GM21390 (cell line): Measurements from ENCODE around the gene RPL13.

ENCODE experiments used
- ATAC-seq: cut with Tn5 transposase; IDR thresholded peaks from one replicate; pipeline ENCODE4 v1.9.1; 2021; ENCODE audit not compliant: unreplicated experiment

RPL13 gene

DNA sequence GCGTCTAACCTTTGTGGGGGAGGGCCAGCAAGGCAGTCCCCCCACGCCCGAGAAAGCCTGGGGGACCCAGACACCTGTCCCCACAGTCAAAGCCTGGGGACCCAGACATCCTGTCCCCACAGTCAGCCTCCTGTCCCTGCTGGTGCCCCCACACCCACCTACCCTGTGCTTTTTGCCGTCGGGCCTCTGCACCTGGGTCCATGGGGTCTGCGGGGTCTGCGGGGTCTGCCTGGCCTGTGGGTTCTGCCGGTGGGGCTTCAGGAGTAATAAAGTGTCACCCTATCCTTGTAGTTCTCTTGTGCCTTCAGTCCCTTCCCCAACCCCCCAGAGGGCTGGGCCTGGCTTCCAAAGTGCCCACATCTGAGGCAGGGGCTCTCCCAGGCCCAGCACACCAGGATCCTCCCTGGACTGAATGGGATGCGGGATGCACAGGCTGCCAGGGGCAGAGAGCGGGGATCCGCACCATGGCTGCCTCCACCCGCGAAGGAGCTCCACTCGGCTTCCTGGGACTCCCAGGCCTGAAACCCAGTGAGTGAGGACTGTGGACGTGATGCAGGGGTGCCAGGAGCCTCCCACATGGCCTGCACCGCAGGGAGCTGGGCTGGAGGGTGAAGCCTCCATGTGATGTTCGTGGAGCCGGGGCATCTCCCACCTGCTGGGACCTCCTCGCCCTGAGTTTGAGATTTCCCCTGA is 36.6 kb downstream of the RPL13 start:
- no peak for ATAC-seq

DNA sequence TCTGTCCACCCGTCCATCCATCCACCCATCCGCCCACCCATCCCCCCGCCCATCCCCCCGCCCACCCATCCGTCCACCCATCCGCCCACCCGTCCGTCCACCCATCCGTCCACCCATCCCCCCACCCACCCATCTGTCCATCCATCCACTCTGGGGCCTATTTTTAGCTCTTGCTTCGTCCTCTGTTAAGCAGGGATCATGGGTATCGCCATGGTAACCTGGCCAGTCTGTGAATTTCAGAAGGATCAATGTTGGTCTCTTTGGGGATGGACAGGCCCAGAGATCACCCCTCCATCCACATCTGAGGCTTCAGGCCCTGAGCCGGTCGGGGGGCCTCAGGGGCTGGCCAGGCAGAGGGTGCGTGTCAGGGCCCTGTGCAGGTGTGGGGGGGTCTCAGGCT is 37.7 kb downstream of the RPL13 start:
- ATAC-seq, result no peak

DNA sequence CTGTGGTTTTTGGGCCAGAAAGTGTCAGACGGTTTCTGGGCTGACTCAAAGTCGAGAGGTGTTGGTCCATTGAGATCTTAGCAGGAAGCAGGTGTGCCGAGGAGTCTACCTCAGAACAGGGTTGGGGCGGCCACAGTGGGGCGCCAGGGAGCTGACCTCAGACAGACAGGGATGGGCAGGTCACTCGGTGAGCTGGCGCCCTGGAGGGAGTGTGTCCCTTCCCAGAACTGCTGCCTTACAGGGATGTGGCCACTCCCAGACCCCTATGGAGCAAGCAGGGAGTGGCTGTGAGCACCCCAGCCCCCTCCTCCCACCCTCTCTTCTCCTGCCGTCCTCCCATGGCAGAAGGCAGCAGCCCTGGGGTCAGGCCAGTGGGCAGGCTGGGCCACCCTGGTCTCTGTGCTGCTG is 39.0 kb downstream of the RPL13 start:
- ATAC-seq, result no peak

DNA sequence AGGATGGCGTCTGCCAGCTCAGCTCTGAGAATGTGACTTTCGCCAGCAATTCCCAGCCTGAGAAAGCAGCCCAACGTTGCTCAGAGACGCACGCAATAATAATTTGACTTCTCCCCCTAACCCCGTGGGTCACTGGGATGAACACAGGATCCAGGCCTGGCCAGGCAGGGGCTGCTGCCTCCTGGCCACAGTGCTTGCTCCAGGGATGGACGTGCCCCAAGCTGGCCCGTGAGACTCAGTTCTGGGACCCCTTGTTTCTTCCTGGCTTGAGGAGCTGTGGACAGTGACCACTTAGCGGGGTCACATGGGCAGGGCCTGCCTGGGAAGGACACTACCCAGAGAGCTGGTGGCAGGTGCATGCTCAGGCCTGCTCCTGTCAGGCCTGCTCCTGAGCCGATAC is 39.4 kb downstream of the RPL13 start:
- ATAC-seq, result no peak

DNA sequence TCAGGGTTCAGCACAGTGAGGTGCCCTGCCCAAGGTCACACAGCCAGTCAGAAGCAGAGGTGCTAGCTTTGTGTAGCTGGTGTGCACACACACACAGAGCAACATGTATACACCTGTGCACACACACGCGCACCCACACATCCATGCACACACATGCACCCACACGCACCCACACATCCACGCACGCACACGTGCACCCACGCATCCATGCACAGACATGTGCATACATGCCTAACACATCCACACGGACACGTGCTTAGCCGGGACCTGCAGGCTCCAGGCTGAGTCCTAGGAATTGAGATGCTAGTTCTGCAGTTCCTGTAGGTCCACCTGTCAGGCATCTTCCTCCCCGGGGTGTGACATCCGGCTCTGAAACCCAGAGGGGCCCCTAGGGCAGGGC is 39.9 kb downstream of the RPL13 start:
- ATAC-seq, result no peak

DNA sequence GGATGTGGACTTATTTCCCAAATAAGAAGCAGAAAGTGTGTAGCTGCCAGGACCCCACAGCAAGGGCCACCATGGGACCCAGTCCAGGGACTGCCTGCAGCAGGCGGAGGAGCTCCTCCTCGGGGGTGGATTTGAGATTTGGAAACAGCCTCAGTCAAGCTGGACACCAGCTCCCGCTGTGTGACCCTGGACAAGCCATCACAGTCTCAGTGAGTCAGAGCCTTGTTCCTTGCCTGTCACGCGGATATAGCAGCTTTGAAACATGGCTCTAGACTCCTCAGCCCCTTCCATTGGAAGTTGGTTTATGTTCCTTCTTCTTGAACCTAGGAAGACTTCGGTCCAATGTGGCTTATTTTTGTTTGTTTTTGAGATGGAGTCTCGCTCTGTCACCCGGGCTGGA is 40.5 kb downstream of the RPL13 start:
- ATAC-seq, result no peak

DNA sequence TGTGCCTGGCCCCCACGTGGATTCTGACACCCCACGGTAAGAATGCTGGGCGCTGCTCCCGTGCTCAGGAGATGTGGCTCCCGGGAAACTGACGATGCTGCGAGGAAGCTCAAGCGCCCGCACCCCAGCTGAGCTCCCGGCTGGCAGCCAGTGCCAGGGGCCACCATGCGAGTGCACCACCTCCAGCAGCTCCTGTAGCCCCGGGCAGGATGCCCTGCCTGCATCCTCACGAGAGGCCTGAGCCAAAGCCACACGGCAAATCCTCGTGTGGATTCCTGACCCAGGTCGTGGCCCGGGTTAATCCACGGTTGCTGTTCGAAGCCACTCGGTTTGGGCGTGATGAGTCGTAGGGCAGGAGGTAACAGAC is 41.4 kb downstream of the RPL13 start:
- ATAC-seq, result no peak

DNA sequence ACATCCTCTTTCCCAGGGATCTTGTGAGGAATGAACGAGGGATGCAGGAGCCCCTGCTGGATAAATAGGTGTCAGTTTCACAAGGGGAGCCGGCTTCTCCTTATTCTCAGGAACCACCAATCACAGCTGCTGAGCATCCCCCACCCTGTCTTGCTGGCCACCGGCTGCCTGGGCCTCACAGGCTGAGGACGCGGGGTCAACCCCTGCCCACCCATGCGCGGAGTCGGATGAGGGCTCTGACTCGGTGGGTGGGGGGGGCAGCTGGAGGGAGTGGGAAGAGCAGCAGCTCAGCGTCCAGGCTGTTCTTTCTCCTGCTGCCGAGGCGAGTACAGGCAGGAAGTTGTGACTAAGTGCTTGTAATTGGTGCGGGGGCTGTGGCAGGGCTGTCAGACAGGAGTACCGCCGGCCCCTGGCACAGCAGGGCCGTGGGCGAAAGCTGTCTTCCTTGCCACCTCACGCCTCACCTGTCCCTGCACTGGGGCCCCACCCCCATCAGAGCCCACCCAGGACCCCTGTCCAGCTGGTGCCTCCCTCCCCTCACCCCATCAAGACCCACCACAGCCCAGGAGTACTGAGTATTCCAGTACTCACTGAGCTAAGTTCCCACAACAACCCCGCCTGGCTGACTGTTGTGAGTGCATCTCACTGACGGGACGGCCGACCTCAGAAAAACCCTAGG is 41.9 kb downstream of the RPL13 start:
- ATAC-seq, result no peak

DNA sequence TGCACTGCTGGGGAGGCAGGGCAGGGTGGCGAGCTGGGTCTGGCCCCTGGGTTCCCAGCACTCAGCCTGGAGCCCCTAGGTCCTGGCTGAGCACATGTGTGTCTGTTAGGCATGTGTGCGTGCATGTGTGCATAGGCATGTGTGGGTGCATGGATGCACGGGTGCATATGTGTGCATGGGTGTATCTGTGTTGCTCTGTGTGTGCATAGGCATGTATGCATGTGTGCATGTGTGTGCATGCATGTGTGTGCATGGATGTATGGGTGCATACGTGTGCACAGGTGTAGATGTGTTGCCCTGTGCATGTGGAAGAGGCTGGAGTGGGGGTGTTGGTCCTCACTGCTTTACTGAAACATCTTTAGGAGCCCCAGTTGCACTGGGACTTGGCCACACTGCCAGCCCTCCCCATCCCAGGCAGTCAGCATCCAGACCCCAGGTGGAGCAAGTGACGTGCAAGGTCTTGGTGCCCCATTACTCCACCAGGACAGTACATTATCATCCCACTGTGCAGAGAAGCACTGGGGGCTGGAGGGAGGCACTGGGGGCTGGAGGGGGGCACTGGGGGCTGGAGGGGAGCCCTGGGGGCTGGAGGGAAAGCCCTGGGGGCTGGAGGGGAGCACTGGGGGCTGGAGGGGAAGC is 42.6 kb downstream of the RPL13 start:
- ATAC-seq, result no peak

DNA sequence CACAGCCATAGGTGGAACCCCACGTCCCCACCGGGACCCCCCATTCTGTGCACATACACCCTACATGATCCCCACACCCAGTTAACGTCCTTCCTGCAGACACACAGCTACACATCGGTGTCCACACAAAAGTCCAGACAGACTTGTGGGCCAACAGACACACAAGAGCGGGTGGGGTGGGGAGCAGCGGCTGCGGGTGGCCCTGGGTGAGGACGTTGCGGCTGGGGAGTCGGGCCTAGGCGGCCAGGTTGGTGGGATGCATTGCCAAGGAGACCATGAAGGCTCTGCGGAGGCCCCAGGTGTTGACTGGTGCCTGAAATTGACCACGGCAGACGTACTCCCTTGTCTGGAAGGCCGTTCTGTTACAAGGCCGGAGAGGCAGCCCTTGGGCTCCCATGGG is 44.3 kb downstream of the RPL13 start:
- ATAC-seq, result no peak

DNA sequence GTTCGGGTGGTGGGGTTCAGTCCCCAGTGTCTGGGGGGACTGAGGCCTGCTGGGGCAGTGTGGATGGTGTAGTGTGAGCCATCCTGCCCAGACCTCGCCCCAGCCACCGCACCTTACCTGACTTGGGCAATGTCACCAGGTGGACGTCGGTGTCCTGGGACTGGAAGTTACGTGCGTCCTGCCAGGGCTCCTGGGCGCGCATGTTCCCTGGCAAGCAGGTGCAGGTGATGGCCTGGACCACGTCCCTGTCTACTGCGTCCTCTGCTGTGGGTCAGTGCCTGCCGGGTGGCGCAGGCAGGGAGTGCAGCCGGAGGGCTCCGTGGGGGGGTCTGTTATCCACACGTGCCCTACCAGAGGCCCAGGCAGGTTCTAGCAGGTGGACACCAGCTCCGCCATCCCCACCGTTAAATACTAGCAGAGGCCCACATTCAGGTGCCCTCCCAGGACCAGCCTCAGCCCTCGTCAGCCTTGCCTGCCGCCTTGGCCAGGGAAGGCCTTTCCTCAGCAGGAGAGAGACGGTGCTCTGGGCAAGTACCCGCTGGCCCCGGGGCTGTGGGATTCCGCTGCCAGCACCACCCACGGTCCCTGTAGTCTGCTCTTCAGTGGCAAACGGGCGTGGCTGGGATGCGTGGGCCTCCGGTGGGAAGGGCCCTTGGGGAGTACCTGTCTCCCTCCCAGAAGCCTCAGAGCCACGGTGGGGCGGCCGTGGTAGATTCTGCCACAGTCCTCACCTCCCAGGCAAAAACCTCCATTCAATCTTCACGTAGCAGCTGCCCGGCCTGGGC is 44.9 kb downstream of the RPL13 start:
- ATAC-seq, result no peak

DNA sequence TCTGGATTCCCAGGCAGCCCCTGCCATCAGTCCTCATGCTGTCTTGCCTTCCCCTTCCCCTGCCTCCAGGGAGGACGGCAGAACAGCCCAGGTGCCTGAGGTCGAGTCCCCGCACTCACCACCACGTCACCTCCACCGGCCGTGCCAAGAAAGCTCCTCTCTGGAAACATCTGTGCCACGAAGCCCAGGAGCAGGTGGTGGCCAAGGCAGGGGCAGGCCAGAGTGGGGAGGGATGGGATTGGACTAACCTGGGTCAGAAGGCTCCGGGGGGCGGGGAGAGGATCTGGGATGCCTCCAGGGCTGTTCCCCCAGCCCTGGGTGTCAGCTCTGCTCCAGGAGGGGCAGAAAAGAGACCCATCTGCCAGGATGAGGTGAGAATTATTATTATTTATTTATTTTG is 45.5 kb downstream of the RPL13 start:
- no peak for ATAC-seq

DNA sequence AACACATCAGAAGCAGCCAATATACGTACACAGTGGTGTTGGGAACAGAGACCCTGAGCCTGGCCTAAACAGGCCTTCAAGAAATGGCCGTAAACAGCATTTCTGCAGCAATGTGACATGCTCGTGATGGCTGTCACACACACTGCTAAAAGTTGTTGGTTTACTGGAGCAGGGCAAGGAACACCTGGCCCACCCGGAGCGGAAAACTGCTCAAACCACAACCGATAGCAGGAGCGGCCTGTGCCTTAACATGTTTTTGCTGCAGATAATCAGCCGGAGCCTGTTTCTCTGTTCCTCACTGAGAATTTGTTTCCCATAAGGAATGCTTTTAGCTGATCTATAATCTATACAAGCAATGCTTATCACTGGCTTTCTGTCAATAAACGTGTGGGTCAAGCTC is 47.0 kb downstream of the RPL13 start:
- no peak for ATAC-seq

DNA sequence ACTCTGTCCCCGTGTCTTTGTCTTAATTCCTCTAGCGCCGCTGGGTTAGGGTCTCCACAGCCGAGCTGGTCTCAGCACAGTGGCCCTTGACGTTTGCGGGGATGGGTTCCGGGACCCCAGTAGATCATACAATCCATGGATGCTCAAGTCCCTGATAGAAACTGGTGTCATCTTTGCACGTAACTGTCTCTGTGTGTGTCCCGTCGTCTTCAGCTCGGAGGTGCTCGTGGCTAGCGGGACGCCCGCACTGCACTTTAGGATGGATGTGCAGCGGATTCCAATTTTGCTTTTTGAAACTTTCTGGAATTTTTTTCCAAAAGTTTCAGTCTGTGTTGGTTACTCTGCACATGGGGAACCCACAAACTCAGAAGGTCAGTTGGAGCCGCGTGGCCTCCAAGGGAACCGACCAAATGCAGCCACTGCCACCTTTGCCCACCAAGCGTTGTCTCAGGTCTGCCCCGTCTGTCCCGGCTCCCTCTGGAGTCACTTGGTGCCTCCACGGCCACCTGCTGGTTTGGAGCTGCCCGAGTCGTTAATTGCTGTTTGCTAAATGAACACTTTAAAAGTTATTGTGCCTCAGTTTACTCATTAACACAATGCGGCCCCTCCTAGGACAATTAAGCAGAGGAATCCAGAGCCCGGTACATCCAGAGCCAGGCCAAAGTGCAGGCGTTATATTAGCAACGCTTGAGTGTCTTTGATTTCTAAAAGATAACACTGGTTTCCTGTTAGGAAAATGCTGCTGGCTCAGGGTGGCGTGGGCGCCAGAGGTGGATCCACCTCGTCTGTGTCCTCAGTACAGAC is 47.7 kb downstream of the RPL13 start:
- no peak for ATAC-seq

DNA sequence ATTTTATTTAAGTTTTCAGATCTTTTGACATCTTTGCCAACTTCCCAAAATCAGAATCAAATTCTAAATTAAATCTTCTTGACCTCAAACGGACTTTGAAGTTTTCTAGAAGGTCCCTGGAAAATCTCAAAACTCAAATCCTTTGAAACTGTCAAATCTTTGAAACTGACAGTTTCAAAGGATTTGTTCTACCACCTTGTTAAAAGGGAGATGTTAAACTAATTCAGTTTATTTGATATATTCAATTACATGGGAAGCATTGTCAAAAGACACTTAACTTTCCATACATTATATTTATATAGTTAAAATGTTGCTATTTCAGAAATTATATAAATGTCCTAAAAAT is 49.6 kb downstream of the RPL13 start:
- ATAC-seq, result no peak

DNA sequence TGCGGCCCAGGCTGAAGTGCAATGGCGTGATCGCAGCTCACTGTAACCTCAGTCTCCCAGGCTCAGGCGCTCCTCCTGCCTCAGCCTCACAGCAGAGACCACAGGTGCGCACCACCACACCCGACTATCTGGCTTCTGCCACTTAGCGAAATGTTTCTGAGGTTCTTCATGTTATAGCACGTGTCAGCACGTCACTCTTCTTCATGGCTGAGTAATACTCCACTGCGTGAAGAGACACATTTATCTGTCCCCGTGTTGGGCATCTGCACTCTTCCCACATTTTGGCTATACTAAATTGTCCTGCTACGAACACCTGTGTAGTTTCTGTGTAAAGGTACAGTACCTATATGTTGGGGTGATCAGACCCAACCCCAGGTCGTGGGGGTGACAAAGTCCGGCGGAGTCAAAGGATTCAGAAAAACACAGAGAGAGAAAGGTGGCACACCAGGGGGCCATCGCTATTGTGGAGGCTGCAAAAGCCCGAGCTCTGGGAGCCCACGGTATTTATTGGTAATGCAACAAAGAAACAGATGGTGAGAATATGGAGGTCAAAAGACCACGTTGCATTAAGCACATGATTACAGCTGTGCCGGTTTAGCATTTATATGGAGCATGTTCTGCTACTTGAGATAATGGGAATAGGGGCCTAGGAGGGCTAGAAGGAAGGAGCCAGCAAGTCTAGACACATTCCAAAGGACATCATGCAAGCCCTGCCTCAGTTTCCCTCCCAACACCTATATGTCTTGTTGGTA is 52.1 kb downstream of the RPL13 start:
- no peak for ATAC-seq

DNA sequence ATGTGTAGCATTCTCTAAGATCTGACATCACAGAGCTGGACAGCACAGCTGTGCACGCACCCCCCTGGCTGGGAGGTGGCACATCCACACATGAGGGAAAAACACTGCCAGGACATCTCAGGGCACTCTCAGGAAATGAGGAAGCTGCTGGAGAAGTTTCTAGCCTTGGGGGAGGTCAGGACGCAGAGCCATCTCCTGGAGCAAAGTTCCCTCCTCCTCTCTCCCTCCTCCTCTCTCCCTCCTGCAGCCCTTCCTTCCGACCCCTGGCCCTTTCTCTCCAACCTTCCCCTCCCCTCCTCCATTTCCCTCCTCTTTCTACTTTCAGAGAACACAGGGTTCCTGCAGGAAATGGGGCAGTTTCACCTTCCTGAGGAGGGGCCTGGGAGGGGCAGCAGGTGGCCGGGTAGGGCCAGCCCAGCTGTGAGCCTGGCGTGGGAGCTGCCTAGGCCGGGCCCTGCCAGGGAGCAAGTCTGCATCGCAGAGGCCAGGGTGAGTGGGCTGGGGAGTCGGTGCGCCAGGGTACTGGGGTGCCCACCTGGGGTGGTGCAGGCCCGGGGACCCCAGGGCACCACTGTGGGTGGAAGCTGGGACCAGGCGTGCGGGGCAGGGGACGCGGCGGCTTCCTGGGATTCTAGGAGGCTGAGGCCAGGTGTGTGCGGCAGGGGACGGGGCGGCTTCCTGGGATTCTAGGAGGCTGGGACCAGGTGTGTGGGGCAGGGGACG is 52.9 kb downstream of the RPL13 start, which contains the start of gene DPEP1:
Gene DPEP1, plus strand, starts transcription at position 412 of the 723 bp plus-strand sequence. CDS start 16,769 bp downstream, outside the sequence.
- no peak for ATAC-seq

DNA sequence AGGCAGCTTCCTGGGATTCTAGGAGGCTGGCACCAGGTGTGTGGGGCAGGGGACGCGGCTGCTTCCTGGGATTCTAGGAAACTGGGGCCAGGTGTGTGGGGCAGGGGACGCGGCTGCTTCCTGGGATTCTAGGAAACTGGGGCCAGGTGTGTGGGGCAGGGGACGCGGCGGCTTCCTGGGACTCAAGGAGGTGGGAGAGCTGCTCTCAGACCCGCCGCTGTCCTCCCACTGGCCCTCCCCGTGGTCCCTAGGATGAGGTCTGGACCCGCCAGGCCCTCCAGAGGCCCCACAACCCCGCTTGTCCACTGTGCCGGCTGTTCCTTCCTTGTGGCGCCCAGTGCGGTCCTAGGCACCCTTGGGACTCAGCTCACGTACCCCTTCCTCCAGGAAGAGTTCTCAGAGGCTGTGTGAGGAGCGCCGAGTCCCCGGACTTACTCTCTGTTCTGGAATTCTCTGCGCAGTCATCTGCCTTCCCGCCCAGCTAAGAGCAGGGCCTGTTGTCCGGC is 53.5 kb downstream of the RPL13 start:
- no peak for ATAC-seq
